Parathyroid adenoma (tissue), 2 donors: ENCODE measurements around the gene RBFOX1.
A peak's percentile ranks its signal among the peaks of the same experiment; 100 is the strongest.

ENCODE experiments used
- H2AFZ ChIP-seq: fragments of 300-600 bp; sonication (generic); one replicate; pipeline ENCODE4 v1.7.0; 2017; ENCODE audit warnings: antibody characterized with exemption, mild to moderate bottlenecking
- H3K27ac ChIP-seq: fragments of 300-600 bp; sonication (generic); one replicate; pipeline ENCODE4 v1.7.0; 2017
- H3K27me3 ChIP-seq: fragments of 300-600 bp; sonication (generic); one replicate; pipeline ENCODE4 v1.7.0; 2017; ENCODE audit warnings: low read length; ENCODE audit not compliant: control insufficient read depth, insufficient read depth
- H3K36me3 ChIP-seq: fragments of 300-600 bp; sonication (generic); one replicate; pipeline ENCODE4 v1.7.0; 2017; ENCODE audit warnings: low read length; ENCODE audit not compliant: control insufficient read depth, insufficient read depth
- H3K4me1 ChIP-seq: fragments of 300-600 bp; sonication (generic); one replicate; pipeline ENCODE4 v1.7.0; 2017; ENCODE audit warnings: control low read depth
- H3K4me2 ChIP-seq: fragments of 300-600 bp; sonication (generic); one replicate; pipeline ENCODE4 v1.7.0; 2017; ENCODE audit warnings: low read length
- H3K4me3 ChIP-seq: fragments of 300-600 bp; sonication (generic); one replicate; pipeline ENCODE4 v1.7.0; 2017; ENCODE audit warnings: low read depth, low read length
- H3K79me2 ChIP-seq: fragments of 300-600 bp; sonication (generic); one replicate; pipeline ENCODE4 v1.7.0; 2017; ENCODE audit warnings: control low read depth
- H3K9ac ChIP-seq: fragments of 300-600 bp; sonication (generic); one replicate; pipeline ENCODE4 v1.7.0; 2017; ENCODE audit warnings: mild to moderate bottlenecking
- H3K9me3 ChIP-seq: fragments of 300-600 bp; sonication (generic); one replicate; pipeline ENCODE4 v1.7.0; 2017; ENCODE audit warnings: low read length; ENCODE audit not compliant: control insufficient read depth
- TF ChIP-seq, protein P1 (sequence below): fragments of 300-600 bp; sonication (generic); IDR thresholded peaks from one replicate; pipeline ENCODE4 v1.7.0; 2017; ENCODE audit warnings: antibody characterized with exemption, mild to moderate bottlenecking
- donor health status: primary hyperparathyroidism.

RBFOX1 gene

DNA sequence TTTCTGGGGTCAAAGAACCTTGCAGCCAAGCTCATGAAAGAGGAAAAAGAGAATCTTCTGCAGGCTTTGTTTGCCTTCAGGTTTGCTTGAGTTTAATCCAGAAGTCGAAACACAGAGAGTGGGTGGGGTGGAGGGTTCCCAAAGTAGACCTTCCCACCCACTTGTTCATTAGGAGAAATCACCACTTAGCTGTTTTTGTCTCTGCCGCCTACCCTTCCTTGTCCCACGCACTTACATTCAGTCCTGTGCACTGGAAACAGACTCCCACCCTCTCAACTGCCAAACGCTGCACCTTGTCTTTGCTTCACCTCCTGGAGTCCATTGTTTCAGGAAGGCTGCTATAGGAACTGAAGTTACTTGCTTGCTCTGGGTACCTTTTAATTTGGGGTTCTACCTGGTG lies 38.6 kb upstream of the RBFOX1 start:
- H2AFZ ChIP-seq = no peak overlapping the region
- no peak overlapping the region for H3K9ac ChIP-seq
- no peak overlapping the region for H3K4me2 ChIP-seq
- TF ChIP-seq, protein P1, sequence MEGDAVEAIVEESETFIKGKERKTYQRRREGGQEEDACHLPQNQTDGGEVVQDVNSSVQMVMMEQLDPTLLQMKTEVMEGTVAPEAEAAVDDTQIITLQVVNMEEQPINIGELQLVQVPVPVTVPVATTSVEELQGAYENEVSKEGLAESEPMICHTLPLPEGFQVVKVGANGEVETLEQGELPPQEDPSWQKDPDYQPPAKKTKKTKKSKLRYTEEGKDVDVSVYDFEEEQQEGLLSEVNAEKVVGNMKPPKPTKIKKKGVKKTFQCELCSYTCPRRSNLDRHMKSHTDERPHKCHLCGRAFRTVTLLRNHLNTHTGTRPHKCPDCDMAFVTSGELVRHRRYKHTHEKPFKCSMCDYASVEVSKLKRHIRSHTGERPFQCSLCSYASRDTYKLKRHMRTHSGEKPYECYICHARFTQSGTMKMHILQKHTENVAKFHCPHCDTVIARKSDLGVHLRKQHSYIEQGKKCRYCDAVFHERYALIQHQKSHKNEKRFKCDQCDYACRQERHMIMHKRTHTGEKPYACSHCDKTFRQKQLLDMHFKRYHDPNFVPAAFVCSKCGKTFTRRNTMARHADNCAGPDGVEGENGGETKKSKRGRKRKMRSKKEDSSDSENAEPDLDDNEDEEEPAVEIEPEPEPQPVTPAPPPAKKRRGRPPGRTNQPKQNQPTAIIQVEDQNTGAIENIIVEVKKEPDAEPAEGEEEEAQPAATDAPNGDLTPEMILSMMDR = no peak
- H3K79me2 ChIP-seq = no peaks in the 10 kb centered on the region
- no peaks in the 10 kb centered on the region for H3K36me3 ChIP-seq
- H3K27me3 ChIP-seq = no peaks in the 10 kb centered on the region
- no peaks in the 10 kb centered on the region for H3K9me3 ChIP-seq
- no peak overlapping the region for H3K4me3 ChIP-seq
- H3K4me1 ChIP-seq = no peaks in the 10 kb centered on the region
- H3K27ac ChIP-seq = no peak overlapping the region

DNA sequence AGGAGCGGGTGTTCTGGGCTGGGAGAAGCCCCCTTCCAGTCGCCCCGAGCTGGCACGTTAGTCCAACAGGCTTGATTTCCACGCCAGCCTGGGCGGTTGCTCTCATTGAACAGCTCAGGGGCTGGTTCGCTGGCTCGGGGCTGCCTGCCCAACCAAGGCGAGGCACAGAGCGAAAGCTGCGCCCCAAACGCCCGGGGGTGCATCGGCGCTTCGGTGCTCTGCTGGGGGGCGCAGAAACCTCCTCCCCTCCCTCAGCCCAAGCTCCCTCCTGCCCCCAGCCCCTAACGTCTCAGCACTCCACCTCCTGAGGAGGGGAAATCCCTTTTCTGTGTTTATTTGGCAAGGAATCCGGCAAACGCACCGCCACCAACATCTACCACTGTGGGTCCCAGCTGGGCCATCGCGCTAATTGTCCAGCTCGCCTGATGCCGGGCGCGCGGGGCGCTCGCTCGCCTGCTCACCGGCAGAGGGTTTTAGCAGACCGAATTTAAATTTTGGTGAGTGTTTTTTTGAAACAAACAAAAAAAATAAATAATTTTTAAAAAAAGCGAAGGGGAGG lies 29.5 kb upstream of the RBFOX1 start:
- Histone ChIP-seq H3K27ac (no peak overlapping the region), H2AFZ (no peak overlapping the region), H3K4me2 (peak overlapping the region; percentile 48), H3K9me3 (no peaks in the 10 kb centered on the region), H3K4me3 (peak overlapping the region; percentile 9), H3K4me1 (no peaks in the 10 kb centered on the region), H3K27me3 (no peaks in the 10 kb centered on the region), H3K79me2 (no peaks in the 10 kb centered on the region), H3K36me3 (no peaks in the 10 kb centered on the region), H3K9ac (no peak overlapping the region)
- TF ChIP-seq, protein P1 = no peak

DNA sequence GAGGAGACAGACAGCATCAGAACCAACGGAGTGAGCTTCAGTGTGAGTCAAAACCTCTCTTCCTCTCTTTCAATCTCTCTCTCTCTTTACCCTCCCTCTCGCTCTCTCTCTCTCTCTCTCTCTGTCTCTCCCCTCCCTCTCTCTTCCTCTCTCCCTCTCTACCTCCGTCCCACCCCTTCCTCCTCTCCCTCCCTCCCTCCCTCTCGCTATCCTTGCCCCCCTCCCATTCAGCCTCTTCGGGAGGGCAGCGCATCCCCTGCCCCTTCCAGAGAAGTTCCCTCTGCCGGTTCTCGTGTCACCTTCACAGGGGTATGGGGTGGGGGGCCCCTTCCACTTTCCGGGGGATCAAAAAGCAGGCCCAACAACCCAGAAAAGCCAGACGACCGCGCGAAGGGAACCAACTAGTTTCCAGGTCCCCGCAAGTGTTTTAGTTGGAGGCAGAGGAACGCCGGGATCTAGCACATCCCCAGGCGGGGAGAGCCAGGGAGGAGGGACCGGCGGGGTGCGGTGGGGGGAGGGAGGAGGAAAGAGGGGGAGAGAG lies 28.9 kb upstream of the RBFOX1 start:
- TF ChIP-seq, protein P1 = no peak
- Histone ChIP-seq H3K4me2 (no peak overlapping the region), H2AFZ (no peak overlapping the region), H3K4me1 (no peaks in the 10 kb centered on the region), H3K27me3 (no peaks in the 10 kb centered on the region), H3K9ac (no peak overlapping the region), H3K36me3 (no peaks in the 10 kb centered on the region), H3K4me3 (no peak overlapping the region), H3K27ac (no peak overlapping the region), H3K9me3 (no peaks in the 10 kb centered on the region), H3K79me2 (no peaks in the 10 kb centered on the region)

DNA sequence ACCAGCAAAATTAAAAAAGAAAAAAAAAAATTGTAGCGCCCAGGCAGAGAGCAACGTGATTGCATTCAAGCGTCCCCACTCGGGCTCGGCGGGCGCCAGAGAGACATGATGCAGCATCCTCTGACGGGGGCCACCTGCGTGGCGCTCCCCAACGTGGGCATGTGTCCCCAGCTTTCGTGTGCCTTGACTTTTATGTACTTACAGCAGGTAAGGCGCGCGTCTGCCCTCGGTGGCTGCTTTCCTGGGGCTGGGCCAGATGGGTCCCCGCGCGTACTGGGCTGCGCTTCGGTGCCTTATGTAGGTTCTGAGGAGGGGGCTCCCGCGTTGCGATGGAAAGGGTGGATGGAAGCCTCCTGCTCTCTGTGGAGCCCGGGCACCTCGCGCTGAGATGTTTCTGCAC lies 28.4 kb upstream of the RBFOX1 start:
- no peak overlapping the region for H3K9ac ChIP-seq
- H3K27me3 ChIP-seq = no peaks in the 10 kb centered on the region
- no peak overlapping the region for H3K4me3 ChIP-seq
- H3K4me2 ChIP-seq = no peak overlapping the region
- no peaks in the 10 kb centered on the region for H3K36me3 ChIP-seq
- H2AFZ ChIP-seq = no peak overlapping the region
- no peaks in the 10 kb centered on the region for H3K4me1 ChIP-seq
- no peaks in the 10 kb centered on the region for H3K9me3 ChIP-seq
- TF ChIP-seq, protein P1 = no peak
- H3K27ac ChIP-seq = no peak overlapping the region
- H3K79me2 ChIP-seq = no peaks in the 10 kb centered on the region

DNA sequence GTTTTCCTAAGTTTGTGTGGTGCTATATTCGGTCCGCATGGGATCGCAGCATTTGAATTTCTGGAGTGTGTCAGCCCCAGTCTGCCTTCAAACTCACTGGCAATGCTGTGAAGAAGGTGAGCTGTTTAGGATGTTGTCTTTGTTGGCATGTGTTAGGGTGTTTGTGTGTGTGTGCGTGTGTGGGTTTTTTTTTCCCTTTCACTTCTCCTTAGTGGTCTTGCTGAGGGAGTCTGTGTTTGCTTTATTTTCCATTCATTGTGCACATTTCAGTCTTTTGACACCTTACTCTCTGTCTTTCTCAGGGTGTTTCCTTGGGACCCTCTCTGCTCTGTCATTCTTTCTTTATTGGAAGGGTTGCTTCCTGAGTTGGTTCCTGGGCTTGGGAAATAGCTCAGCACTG lies 27.7 kb upstream of the RBFOX1 start:
- H3K4me2 ChIP-seq = no peak overlapping the region
- H2AFZ ChIP-seq = no peak overlapping the region
- TF ChIP-seq, protein P1 = no peak
- H3K27me3 ChIP-seq = no peaks in the 10 kb centered on the region
- no peaks in the 10 kb centered on the region for H3K79me2 ChIP-seq
- H3K4me1 ChIP-seq = no peaks in the 10 kb centered on the region
- H3K9me3 ChIP-seq = no peaks in the 10 kb centered on the region
- no peak overlapping the region for H3K4me3 ChIP-seq
- H3K36me3 ChIP-seq = no peaks in the 10 kb centered on the region
- no peak overlapping the region for H3K27ac ChIP-seq
- H3K9ac ChIP-seq = no peak overlapping the region
